Lower lobe of right lung (tissue), 2 donors: ENCODE results near the gene FGFR2. TPM values are rescaled to one million over a fixed set of nuclear protein-coding genes. Genes with fewer than 3 reads are reported as not detected.

ENCODE experiments used
- ATAC-seq, 2 donors: fragments of 200-7000 bp; cut with Tn5 transposase; one replicate each; pipeline ENCODE4 v1.9.1; 2020 to 2022; ENCODE audit warnings: mild to moderate bottlenecking in 2 of 2, moderate library complexity in 2 of 2
- DNase-seq: peaks from one replicate; pipeline ENCODE4 v3.0.0-alpha.2; 2020
- H3K27ac ChIP-seq: fragments of 200-600 bp; one replicate; pipeline ENCODE4 v1.8.0; 2022
- H3K27me3 ChIP-seq: fragments of 200-600 bp; one replicate; pipeline ENCODE4 v1.8.0; 2022; ENCODE audit warnings: low read depth
- H3K36me3 ChIP-seq: fragments of 200-600 bp; one replicate; pipeline ENCODE4 v1.8.0; 2022; ENCODE audit warnings: mild to moderate bottlenecking
- H3K4me1 ChIP-seq: fragments of 200-600 bp; one replicate; pipeline ENCODE4 v1.8.0; 2022
- H3K4me3 ChIP-seq: fragments of 200-600 bp; one replicate; pipeline ENCODE4 v1.8.0; 2022; ENCODE audit warnings: mild to moderate bottlenecking
- H3K9me3 ChIP-seq: fragments of 200-600 bp; one replicate; pipeline ENCODE4 v1.8.0; 2022
- CTCF ChIP-seq: fragments of 200-600 bp; IDR thresholded peaks from one replicate; pipeline ENCODE4 v1.8.0; 2022; ENCODE audit warnings: antibody characterized with exemption, mild to moderate bottlenecking
- intact Hi-C: fragments of 100-400 bp; cut with DNase I; formaldehyde crosslinking; loops from one replicate; pipeline ENCODE4 v1.11.0; 2022
- total RNA-seq: library from RNA; stranded (reverse); fragmentation: NEBNext Ultra II Directional; extraction: Animal tissue kit (Norgen Biotek cat#: 25700); gene quantifications from one replicate; pipeline ENCODE4 v1.2.1, GENCODE V29; 2021
- donor health status: DM: no; HTN: yes; CAD: no; lungs with severe emphysema.

FGFR2 gene
- total RNA-seq, 1 donor from 2014 or later = 59.2 TPM

- ATAC-seq = no peak
- DNase-seq = no peak
- intact Hi-C loops = no loop called here
- TF ChIP-seq CTCF = no peak
- peaks cover 11% of the 10 kb centered on the region for H3K4me1 ChIP-seq
- H3K27ac ChIP-seq = no peak overlapping the region
- no peaks in the 10 kb centered on the region for H3K9me3 ChIP-seq
- no peaks in the 10 kb centered on the region for H3K36me3 ChIP-seq
- H3K4me3 ChIP-seq = no peak overlapping the region
- H3K27me3 ChIP-seq = peaks cover 26% of the 10 kb centered on the region
Observed at GRCh38 chr10:121601458-121601857, 3.2 kb upstream of the FGFR2 start.

GRCh38 chr10:121600611-121601010 lies 2.4 kb upstream of the FGFR2 start:
- peaks cover 11% of the 10 kb centered on the region for H3K4me1 ChIP-seq
- no peaks in the 10 kb centered on the region for H3K36me3 ChIP-seq
- H3K27ac ChIP-seq = no peak overlapping the region
- TF ChIP-seq CTCF = no peak
- intact Hi-C loops = no loop called here
- H3K9me3 ChIP-seq = no peaks in the 10 kb centered on the region
- ATAC-seq = no peak
- H3K27me3 ChIP-seq = peaks cover 35% of the 10 kb centered on the region
- no peak overlapping the region for H3K4me3 ChIP-seq
- no peak for DNase-seq

- H3K27ac ChIP-seq = no peak overlapping the region
- TF ChIP-seq CTCF = no peak
- no peaks in the 10 kb centered on the region for H3K9me3 ChIP-seq
- DNase-seq = no peak
- ATAC-seq = no peak
- intact Hi-C loops = no loop called here
- H3K27me3 ChIP-seq = peaks cover 37% of the 10 kb centered on the region
- H3K36me3 ChIP-seq = no peaks in the 10 kb centered on the region
- H3K4me1 ChIP-seq = peaks cover 11% of the 10 kb centered on the region
- H3K4me3 ChIP-seq = no peak overlapping the region
Observed at GRCh38 chr10:121599947-121600346, 1.7 kb upstream of the FGFR2 start.

- intact Hi-C loops = no loop called here
- no peak for TF ChIP-seq CTCF
- H3K36me3 ChIP-seq = no peaks in the 10 kb centered on the region
- DNase-seq = no peak
- no peaks in the 10 kb centered on the region for H3K9me3 ChIP-seq
- peak overlapping the region; percentile 66 for H3K27ac ChIP-seq
- H3K27me3 ChIP-seq = peaks cover 37% of the 10 kb centered on the region
- H3K4me3 ChIP-seq = peak overlapping the region; percentile 67
- peaks cover 11% of the 10 kb centered on the region for H3K4me1 ChIP-seq
- peak; percentile 8 to 18 for ATAC-seq
Observed at GRCh38 chr10:121597504-121598262, 561 bp downstream of the FGFR2 start.

- no peaks in the 10 kb centered on the region for H3K9me3 ChIP-seq
- intact Hi-C loops = no loop called here
- no peak for DNase-seq
- peaks cover 11% of the 10 kb centered on the region for H3K4me1 ChIP-seq
- peak; percentile 31 for TF ChIP-seq CTCF
- H3K27me3 ChIP-seq = peaks cover 37% of the 10 kb centered on the region
- H3K36me3 ChIP-seq = no peaks in the 10 kb centered on the region
- peak overlapping the region; percentile 66 for H3K27ac ChIP-seq
- ATAC-seq = peak; percentile 66 to 77
- peak overlapping the region; percentile 67 for H3K4me3 ChIP-seq
Observed at GRCh38 chr10:121596689-121597503, 1.3 kb downstream of the FGFR2 start.
